Measurements from ENCODE around the gene EME1.
"Not testable (repeated sequence)": the region's sequence is repeated elsewhere in the genome, so short reads cannot be mapped to it uniquely, and the experiment has no call there.

EME1 gene, protein sequence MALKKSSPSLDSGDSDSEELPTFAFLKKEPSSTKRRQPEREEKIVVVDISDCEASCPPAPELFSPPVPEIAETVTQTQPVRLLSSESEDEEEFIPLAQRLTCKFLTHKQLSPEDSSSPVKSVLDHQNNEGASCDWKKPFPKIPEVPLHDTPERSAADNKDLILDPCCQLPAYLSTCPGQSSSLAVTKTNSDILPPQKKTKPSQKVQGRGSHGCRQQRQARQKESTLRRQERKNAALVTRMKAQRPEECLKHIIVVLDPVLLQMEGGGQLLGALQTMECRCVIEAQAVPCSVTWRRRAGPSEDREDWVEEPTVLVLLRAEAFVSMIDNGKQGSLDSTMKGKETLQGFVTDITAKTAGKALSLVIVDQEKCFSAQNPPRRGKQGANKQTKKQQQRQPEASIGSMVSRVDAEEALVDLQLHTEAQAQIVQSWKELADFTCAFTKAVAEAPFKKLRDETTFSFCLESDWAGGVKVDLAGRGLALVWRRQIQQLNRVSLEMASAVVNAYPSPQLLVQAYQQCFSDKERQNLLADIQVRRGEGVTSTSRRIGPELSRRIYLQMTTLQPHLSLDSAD

DNA sequence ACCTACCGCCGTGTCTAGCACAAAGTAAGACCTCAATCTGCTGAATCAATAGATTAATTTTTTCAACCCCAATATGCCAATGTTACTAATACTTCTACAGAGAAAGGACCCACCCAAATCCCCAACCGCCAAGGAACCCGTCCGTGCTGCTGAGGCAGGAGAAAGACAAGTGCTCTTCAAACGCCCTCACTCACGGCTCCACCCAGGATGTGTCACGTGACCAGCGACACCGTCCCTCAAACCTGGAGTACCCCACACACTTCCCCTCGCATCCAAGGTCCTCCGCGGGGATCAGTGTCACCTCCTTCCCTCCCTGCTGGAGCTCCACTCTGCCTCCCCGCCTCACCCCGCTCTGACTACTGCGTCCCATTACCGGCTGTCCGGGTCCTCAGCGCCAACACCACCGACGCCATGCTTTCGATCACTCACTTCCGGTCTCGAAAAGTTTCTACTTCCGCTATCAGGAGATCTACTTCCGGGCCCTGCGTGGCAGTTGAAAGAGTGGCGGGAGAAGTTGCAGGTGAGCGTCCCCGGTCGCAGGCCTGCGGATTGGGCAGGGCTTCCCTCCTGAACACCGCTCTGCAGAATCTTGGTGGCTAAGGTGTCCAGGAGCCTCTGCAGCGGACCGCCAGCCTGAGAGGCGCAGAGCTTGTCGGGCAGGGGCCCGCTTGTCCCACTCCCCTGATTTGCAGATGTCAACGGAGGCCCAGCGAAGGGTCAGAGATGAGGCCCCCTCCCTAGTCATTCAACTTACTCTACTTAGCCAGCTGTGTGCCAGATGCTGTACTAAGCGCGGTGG, at the start of gene EME1, which contains the start of gene MRPL27:
EME1 (plus strand) TSS at position 472 of the 799 bp plus-strand sequence. CDS start 1,980 bp downstream, outside the sequence.
MRPL27 (minus strand) TSS at position 427 of the 799 bp plus-strand sequence; CDS start at position 413, 14 bp downstream.
- DNase-seq (ENCODE audit: low read depth in 3 of 3) = peak; percentile 74 to 79 (median 75)

DNA sequence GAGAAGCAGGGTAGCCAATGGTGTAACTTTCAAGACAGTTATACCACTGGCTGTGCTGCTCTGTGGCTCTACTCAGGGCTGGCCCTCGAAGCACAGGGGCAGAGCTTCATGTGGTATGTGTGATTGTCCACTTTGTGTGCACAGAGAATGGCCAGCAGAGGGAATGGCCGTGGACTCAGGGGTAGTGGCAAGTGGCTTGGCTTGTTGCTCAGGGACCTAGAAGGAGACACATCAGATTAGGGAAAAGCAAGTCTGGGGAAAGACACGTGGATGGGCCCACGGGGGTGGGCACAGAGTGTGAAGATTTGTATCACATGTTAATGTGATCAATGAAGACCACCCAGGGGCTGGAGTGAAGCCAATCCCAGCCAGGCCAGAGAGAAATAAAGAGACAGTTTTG, 47.1 kb upstream of the EME1 start:
- no peak for DNase-seq (ENCODE audit: low read depth in 3 of 3)

DNA sequence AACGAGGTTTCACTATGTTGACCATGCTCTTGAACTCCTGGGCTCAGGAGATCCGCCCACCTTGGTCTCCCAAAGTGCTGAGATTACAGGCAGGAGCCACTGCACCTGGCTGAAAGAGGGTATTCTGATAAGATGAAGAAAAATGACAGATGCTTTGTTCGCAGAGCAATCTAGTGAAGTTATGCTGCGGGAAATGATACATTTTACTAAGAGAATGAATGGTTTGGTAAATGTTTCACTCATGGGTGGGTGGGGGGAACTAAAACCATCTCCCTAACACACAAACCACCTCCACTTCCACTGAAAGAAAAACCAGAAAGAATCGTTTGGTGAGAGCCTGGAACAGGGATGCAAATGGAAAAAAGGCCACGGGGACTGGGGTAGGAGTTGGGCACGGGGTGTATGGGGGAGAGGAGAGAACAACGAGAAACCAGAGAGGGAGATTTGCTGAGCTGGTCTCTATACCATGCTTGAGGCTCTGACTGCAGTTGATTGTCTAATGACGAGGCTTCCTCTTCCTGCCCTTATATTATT, 46.1 kb upstream of the EME1 start:
- no peak for DNase-seq (ENCODE audit: low read depth in 3 of 3)

DNA sequence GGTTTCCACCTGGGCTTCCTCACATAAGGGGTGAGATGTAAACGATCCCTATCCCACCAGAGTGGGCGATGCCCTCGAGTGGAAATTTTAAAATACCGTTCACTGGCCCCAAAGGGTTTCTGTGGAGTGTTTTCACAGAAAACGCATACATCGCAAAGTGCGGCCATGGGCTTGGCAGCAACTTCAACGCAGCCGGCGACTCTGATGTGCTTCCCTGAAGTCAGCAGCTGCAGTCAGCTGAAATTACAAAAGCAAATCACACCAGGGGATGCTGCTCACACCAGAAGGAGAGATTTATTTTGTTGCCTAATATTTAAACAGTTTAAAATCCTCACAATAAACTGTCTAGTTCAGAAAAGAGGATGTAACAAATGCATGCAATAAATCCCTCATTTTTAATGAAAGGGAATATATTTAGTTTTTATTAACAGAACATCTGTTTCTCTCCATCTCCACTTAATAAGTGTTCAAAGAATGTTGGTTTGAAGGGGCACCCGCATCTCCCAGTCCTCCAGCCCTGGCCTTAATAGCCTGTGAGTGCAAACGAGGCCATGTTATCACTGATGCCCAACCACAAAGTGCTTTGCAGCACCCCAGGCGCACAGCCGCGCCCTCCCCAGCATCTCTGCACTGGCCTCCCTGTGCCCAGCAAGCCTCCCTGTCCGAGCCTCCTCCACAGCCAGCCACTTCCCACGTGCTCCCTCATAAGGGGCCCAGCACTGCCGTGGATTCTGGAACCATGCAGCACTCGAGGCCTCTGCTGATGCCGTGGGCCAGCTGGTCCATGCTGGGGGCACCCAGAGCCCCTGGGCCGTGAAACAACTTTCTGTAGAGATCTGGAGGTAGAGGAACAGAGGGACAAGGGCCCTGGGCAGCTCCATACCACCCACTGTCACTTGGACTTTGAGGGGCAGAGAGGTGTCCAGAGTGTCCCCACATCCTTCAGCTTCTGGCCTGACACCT, 44.4 kb upstream of the EME1 start:
- DNase-seq (ENCODE audit: low read depth in 3 of 3) = no peak

DNA sequence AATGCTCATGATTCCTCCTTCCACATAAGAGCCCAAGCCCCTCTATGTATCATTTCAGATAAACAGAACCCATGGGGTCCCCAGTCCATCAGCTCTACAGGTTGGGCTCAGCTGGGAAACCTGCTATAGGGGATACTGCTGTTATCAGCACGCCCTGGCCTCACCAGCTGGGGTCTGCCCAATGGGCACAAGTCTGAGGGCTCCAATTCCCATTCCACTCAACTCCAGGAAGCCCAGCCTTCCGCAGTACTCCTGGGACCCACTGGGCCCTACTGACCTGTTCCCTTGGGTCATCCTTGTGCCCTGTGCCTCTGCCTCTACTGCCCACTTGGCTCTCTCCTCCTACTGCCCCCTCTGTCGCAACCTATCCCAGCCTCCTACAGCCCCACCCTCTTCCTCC, 43.3 kb upstream of the EME1 start:
- DNase-seq (ENCODE audit: low read depth in 3 of 3) = no peak

DNA sequence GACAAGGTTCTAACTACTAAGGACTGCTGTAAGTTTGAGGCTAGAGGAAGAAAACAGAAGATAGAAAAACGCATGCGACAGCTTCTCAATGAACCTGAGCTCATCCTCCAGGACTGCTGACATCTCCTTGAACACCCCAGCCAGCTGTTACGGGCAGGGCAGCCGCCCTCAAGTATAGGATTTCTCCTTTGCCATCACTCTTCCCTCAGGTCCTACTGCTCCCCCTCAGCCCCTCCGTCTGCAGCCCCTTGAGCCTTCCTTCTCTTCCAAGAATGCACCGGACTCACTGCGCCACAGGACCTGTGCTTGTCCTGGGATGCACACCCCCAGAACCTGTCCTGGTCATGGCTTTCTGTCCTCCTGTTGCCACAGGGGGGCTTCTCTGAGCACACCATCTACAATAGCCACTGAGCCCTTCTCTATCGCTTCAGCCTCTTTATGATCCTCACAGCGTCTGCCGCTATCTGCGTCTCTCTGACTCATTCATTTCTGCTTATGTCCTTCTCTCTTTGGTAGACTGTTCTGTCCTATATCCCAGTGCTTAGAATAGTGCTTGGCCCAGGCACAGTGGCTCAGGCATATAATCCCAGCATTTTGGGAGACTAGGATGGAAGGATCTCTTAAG, 42.8 kb upstream of the EME1 start:
- DNase-seq (ENCODE audit: low read depth in 3 of 3) = no peak

DNA sequence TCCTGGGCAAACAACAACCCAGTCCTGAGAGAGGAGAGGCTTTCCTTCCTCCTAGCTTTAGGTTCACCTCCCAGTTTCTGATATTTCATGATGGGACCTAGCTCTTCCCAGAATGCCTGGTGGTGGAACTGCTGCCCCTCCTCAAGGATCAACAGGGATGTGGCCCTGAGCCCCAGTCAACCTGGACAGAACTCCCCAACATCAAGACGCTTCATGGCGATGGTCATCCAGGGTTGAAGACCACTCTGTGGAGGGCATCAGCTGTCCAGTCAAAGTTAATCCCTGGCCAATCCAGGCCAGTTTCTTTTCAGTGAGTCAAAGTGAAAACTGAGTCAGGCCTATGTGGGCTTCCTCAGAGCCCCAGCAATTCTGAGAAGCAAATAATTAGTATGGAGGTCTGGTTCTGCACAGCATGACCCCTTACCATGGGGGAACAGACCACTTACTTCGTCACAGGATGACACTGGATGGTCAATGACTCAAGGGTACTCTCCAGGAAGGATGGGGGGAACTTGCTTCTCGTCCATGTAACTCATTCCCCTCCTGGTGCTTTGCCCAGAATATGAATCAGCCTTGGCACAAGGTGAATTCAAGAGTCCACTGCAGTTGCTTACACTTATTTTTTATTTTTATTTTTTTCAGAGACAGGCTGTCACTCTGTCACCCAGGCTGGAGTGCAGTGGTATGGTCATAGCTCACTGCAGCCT, 41.8 kb upstream of the EME1 start:
- DNase-seq (ENCODE audit: low read depth in 3 of 3) = no peak

DNA sequence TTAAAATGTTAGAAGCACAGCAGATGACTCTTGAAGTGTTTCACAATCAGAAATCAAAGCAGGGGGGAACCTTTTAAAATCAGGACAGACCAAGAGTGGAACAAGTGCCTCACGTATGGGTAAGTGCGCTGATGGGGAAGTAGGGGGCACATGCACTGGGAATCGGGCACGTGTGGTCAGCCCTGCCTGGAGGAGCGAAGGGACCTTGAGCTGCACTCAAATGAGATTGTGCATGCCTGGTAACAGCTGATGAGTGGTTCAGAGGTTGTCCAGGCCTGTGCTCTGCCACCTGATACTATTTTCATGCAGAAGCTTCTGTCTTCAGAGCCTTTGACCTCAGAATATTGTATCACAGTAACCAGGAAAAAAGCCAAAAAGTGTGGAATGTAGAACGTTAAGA, 40.8 kb upstream of the EME1 start:
- DNase-seq (ENCODE audit: low read depth in 3 of 3) = no peak

DNA sequence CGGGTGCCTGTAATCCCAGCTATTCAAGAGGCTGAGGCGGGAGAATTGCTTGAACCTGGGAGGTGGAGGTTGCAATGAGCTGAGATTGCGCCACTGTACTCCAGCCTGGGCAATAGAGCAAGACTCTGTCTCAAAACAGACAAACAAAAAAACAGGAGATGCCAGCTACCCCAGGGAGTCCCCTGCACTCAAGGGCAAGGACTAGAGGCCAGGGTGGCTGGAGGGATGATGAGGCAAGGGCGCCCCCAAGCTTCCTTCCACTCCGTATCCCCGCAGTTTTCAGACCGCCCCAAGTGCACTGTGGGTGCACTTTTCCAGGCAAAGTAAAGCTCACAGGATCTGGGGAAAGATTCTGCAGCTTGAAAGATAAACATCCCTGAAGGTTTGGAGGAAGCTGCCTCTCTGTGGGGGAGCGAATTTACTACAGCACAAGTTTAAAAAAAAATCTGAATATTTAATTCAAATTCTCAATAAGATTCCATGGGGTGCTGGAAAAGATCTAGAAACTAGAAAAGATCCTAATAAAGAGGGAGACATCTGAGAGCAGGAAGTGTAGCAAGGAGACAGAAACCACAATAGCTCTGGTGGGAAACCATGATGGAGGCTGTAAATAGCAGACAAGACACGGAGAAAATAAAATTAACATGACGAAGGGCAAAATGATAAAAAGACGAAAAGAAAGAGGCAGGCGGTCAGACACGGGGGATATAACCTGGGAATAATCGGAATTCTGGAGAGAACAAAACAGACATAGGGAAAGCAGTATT, 39.6 kb upstream of the EME1 start:
- not testable (repeated sequence) for DNase-seq (ENCODE audit: low read depth in 3 of 3)

DNA sequence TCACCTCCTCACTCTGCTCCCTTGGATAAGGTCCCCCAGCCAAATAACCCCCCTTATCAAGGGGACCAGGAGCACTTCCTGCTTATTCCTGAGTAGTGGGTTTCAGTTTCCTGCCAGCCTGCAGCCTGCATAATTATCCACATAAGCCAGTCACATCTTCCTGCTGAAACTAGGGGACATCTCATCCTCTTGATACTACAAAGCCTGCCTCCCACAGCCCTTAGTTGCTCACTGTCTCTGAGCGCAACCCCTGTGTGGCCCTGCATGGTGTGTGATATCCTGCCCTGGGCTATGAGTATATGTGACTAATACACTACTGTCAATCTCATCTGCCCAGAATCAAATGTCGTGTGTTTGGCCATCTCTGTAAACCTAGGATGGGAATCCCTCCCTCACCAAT, 35.1 kb upstream of the EME1 start:
- no peak for DNase-seq (ENCODE audit: low read depth in 3 of 3)

DNA sequence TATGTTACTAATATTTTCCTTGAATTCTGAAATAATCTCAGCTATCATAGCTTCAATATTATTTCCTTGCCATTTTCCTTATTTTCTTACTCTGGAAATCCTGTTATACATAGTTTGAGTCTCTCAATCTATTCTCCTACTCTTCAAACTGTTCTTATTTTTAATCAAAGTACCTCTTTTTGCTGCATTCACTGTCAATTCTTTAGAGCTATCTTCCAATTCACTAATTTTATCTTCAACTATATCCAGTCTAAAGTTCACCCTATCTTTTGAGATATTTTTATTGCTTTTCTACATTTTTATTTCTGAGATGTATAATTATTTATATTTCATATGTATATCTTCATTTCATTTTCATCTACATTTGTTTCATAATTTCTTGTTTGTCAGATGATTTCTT, 34.4 kb upstream of the EME1 start:
- no peak for DNase-seq (ENCODE audit: low read depth in 3 of 3)

DNA sequence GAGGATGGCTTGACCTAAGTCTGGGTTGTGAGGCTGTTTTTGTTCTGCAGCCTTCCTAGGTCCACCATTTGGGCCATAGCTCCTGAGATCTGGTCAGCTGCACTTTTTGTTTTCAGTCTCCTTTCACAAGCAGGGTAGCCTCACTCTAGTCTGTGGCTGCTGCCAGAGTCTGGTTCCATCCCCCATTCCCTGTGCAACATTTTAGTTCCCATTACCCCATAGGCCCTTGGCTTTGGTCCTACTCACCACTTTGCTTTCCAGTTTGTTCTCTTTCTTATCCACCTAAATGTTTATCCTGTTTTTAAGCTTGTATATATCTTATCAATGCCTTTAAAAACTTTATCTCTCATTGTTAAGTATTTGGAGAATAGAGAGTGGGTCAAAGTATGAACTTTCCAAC, 33.6 kb upstream of the EME1 start:
- DNase-seq (ENCODE audit: low read depth in 3 of 3) = no peak

DNA sequence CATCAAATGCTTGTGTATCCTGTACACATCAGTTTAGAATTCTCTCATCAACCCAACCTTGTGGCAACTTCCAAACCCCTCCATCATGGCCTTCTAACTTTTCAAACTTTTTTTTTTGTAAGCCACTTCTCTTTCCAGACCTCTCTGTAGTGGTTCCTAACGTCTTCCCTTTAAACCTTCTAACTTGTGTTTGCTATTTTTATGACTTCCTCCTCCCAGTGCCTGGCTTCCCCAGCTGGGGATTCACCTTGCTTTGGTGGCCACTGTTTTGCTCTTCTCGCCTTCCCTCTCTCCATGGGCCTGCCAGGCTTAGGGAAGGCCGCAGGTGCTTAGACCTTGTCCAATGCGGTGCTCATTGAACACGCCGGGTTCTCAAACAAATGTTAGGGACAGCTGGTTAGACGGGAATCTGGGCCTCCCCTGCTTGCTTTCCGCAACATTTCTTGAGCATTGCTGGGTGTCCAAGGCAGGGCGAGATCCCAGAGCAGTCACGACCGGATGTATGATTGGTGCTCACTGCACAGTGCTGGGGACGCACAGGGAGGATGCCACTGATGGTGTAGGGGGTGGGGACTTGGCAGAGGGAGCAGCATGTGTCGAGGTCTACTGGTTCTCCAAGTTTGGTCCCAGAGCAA, 28.2 kb upstream of the EME1 start:
- no peak for DNase-seq (ENCODE audit: low read depth in 3 of 3)

DNA sequence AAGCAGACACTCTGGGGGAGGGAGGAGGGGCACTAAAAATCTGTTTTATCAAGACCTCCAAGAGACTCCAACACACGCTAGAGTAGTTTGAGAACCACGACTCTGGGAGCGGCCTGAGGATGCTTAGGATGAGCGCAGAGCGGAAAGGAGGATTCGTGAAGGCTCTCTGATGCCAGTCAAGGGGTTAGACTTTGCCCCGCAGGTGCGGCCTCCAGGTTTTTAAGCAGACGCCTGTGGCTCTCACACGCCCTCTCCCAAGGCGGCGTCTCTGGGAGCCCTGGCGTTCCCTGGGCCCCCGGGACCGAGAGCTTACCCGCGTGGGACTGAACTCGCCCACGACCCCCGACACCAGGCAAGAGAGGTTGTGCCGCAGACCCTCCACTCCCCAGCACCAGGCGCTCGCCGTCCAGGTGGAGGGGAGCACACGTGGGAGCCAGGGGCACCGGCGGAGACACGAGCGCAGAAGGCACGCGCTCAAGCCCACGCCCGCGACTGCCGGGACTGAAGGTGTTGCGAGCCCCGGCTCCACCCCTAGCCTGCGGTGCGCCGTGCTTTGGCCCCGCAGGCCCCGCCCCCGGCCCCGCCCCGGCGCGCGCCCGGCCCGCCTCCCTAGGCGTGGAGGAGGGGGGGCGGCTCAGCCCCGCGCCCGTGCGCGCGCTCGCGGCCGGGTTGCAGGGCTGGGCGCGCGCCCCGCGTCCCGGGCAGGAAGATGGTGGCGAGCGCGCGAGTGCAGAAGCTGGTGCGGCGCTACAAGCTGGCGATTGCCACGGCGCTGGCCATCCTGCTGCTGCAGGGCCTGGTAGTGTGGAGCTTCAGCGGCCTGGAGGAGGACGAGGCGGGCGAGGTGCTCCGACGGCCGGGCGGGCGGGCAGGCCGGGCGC, 27.4 kb upstream of the EME1 start, which contains the start of gene XYLT2:
XYLT2 (plus strand) TSS at position 695 of the 881 bp plus-strand sequence; CDS start at position 710, 15 bp downstream.
- DNase-seq (ENCODE audit: low read depth in 3 of 3) = peak; percentile 82 to 92 (median 82)

DNA sequence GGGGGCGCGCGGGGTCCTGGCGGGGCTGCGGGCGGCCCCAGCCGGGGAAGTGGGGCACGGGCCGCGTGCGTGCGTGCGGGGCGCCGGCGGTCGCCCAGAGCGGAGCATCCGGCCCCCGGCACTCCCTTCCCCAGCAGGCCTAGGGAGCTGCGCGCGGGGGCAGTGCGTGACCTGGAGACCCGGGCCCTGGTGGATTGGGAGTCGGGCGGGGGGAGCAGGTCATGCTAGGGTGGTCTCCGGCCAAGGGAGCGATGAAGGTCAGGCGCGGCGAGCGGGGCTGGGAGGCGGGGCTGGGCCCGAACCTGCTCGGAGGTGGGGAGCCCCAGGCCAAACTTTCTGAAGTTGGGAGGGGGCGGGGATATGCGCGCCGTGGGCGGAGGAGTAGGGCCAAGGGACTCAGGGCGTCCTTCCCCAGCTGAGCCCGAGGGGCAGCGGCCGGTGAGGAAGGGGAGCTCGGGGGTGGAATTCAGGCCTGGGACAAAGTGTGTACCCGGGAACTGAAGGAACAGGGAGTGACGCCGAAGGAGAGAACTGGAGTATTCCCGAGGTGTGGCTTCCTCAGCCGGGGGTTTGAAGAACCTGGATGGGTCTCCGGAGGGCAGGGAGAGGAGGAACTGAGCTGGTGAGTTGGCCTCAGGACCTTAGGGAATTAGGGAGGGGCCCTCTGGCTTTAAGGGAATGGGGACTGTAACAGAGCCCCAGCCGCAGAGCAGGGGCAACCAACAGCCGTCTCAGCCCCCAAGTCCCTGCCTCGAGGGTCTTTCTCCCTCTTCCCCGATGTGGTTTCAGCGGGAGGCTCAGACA, 26.5 kb upstream of the EME1 start:
- DNase-seq (ENCODE audit: low read depth in 3 of 3) = peak; percentile 12 to 53 (median 20)

DNA sequence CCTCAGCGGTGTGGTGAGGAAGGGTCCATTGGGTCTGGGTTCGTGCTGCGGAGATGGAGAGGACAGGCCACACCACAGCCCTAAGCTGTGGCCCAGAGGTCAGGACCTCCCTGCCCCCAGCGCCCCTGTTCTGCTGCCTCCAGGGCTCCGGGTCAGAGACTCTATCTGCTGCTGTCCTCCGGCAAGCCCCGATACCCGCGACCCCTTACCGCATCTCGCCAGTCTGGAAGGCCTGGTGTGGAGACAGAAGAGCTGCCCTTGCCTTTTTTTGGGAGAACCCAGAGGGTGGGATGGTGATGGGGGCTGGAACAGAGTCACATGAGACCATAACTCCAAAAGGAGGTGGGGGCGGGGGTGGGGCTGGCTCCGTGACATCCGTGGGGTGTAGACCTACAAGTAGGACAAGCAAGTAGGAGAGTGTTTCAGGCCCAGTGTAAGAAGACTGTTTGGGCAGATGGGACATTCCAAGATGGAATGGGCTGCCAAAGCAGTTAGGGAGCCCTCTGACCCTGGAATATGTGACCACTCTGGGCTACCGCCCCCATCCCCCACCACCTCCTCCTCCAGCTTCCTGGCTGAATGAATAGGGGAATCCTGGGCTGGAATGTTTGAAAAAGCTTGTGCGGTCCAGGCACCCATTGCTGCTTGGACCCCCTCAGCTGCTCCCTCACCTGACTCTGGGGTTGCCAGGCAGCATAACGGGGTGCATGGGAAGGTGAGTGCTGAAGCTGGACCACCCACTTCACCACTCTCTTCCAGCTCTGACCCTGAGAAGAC, 25.7 kb upstream of the EME1 start:
- DNase-seq (ENCODE audit: low read depth in 3 of 3) = no peak

Data from stimulated activated CD4-positive, alpha-beta T cell treated with anti-CD3 and anti-CD28 coated beads, TNF-alpha, amount 100 ng/mL, for 48 hours (primary cell).